Measurements from ENCODE around the gene RABGAP1L.
A peak's percentile ranks its signal among the peaks of the same experiment; 100 is the strongest.
"Not testable (repeated sequence)": the region's sequence is repeated elsewhere in the genome, so short reads cannot be mapped to it uniquely, and the experiment has no call there.

The RABGAP1L gene

DNA sequence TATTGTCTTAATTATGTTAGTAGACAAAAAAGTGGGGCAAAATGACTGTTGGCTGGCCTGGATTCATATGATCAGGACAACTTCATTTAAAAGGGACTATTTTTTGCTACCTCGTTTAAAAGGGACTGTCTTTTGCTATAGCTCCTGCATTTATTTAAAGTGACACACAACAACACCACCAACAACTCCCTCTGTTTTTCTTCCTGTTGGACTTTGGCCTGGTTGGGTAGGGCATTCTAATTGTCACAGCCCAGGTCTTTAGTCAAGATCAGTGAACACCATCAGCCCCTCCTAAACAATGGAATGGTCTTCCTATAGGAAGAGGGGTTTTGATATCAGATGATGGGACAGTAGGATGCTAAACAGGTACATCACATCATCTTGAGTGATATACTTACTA lies 530.2 kb downstream of the RABGAP1L start:
- CTCF ChIA-PET = no interaction called here
- no peaks in the 10 kb centered on the region for H3K4me1 ChIP-seq (ENCODE audit: control insufficient read depth, insufficient read depth, low read length)
- H3K27ac ChIP-seq (ENCODE audit: extremely low read depth, low read depth, low read length) = no peak overlapping the region
- no peaks in the 10 kb centered on the region for H3K36me3 ChIP-seq (ENCODE audit: control insufficient read depth in 2 of 2, insufficient read depth in 1 of 2, low read length in 2 of 2)
- H3K4me3 ChIP-seq (ENCODE audit: low read depth, low read length) = no peak overlapping the region
- POLR2A ChIA-PET = no interaction called here
- H3K9me3 ChIP-seq (ENCODE audit: control insufficient read depth, insufficient read depth, low read depth, low read length) = no peaks in the 10 kb centered on the region
- TF ChIP-seq ZNF76 (tag by site-specific recombination; IDR thresholded peaks at IDR 0.05; ENCODE audit: borderline replicate concordance, low read depth) = no peak
- no peak for TF ChIP-seq ZNF843 (tag by site-specific recombination; IDR thresholded peaks at IDR 0.05)
- TF ChIP-seq OVOL3 (tag by site-specific recombination; IDR thresholded peaks at IDR 0.05) = no peak

- TF ChIP-seq ZNF514 (tag by site-specific recombination; IDR thresholded peaks at IDR 0.05) (no peak), ZNF211 (tag by site-specific recombination; IDR thresholded peaks at IDR 0.05; ENCODE audit: low read depth) (no peak), ZNF391 (tag by site-specific recombination; IDR thresholded peaks at IDR 0.05; ENCODE audit: borderline replicate concordance, low read depth) (no peak), ZNF221 (tag by site-specific recombination; IDR thresholded peaks at IDR 0.05; ENCODE audit: borderline replicate concordance) (no peak), ZNF184 (tag by site-specific recombination; IDR thresholded peaks at IDR 0.05) (no peak), ZNF426 (tag by site-specific recombination; IDR thresholded peaks at IDR 0.05) (no peak), RBAK (tag by site-specific recombination; IDR thresholded peaks at IDR 0.05) (no peak)
- TF ChIP-seq, protein P1, sequence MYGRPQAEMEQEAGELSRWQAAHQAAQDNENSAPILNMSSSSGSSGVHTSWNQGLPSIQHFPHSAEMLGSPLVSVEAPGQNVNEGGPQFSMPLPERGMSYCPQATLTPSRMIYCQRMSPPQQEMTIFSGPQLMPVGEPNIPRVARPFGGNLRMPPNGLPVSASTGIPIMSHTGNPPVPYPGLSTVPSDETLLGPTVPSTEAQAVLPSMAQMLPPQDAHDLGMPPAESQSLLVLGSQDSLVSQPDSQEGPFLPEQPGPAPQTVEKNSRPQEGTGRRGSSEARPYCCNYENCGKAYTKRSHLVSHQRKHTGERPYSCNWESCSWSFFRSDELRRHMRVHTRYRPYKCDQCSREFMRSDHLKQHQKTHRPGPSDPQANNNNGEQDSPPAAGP (tag by site-specific recombination; IDR thresholded peaks at IDR 0.05) = no peak
- Histone ChIP-seq H3K9me3 (ENCODE audit: control insufficient read depth, insufficient read depth, low read depth, low read length) (no peaks in the 10 kb centered on the region), H3K27ac (ENCODE audit: extremely low read depth, low read depth, low read length) (no peak overlapping the region), H3K4me1 (ENCODE audit: control insufficient read depth, insufficient read depth, low read length) (no peaks in the 10 kb centered on the region), H3K36me3 (ENCODE audit: control insufficient read depth in 2 of 2, insufficient read depth in 1 of 2, low read length in 2 of 2) (no peaks in the 10 kb centered on the region), H3K4me3 (ENCODE audit: low read depth, low read length) (no peak overlapping the region)
- CTCF ChIA-PET = interaction anchor here (0.6 to 0.7 kb wide), 2 partner anchors 164 to 191 kb away, joined by 3 to 6 read pairs; no protein-coding TSS in a partner anchor
- POLR2A ChIA-PET = no interaction called here
Measured at GRCh38 chr1:174690266-174690665, 530.9 kb downstream of the RABGAP1L start.

DNA sequence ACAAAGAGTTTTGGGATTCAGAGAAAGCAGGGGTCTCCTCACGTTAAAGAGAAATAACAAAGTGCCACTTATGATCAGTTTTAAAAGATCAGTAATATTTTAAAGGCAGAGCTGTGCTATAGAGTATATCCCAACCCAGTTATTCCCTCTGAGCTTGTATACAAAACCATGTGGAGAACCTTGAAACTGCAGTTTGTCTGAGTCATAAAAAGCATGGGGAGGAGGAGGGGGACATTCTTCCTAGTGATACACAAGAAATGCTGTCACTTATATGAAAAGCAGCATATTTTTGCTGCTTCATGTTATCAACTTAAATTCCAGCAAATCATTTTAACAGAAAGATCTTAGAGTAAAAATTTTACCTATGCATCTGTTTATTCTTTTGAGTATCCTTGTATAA lies 533.0 kb downstream of the RABGAP1L start:
- no peaks in the 10 kb centered on the region for H3K36me3 ChIP-seq (ENCODE audit: control insufficient read depth in 2 of 2, insufficient read depth in 1 of 2, low read length in 2 of 2)
- H3K9me3 ChIP-seq (ENCODE audit: control insufficient read depth, insufficient read depth, low read depth, low read length) = no peaks in the 10 kb centered on the region
- H3K4me1 ChIP-seq (ENCODE audit: control insufficient read depth, insufficient read depth, low read length) = no peaks in the 10 kb centered on the region
- no peak overlapping the region for H3K27ac ChIP-seq (ENCODE audit: extremely low read depth, low read depth, low read length)
- no peak for TF ChIP-seq ZNF114 (tag by site-specific recombination; IDR thresholded peaks at IDR 0.05)
- no peak for TF ChIP-seq ZBTB17 (tag by site-specific recombination; IDR thresholded peaks at IDR 0.05)
- TF ChIP-seq ZNF660 (tag by site-specific recombination; IDR thresholded peaks at IDR 0.05) = no peak
- peak; percentile 91 for TF ChIP-seq PRDM4 (tag by site-specific recombination; IDR thresholded peaks at IDR 0.05)
- TF ChIP-seq GLIS2 (tag by site-specific recombination; IDR thresholded peaks at IDR 0.05) = no peak
- CTCF ChIA-PET = interaction anchor here (0.6 to 0.7 kb wide), 3 partner anchors 76 to 429 kb away, joined by 3 to 5 read pairs (median 3); no protein-coding TSS in a partner anchor
- POLR2A ChIA-PET = no interaction called here
- H3K4me3 ChIP-seq (ENCODE audit: low read depth, low read length) = no peak overlapping the region

DNA sequence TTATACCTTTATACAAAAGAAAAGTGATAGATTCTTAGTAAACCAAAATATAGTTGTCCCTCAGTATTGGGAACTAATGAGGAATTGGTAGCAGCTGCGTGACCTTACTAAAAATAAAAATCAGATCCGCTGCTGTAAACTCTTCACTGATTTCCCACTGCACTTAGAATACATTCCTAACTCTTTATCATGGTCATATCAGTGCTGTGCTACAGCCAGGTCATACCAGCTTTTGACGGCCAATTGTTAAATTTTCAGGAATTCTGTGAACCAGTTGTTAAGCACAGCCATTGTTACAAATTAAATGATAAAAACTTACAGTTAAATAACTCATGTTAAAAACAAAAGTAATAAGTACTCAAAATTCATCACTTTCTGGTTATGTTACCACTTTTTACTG lies 533.8 kb downstream of the RABGAP1L start:
- POLR2A ChIA-PET = no interaction called here
- Histone ChIP-seq H3K27ac (ENCODE audit: extremely low read depth, low read depth, low read length) (no peak overlapping the region), H3K36me3 (ENCODE audit: control insufficient read depth in 2 of 2, insufficient read depth in 1 of 2, low read length in 2 of 2) (no peaks in the 10 kb centered on the region), H3K4me3 (ENCODE audit: low read depth, low read length) (no peak overlapping the region), H3K9me3 (ENCODE audit: control insufficient read depth, insufficient read depth, low read depth, low read length) (no peaks in the 10 kb centered on the region), H3K4me1 (ENCODE audit: control insufficient read depth, insufficient read depth, low read length) (no peaks in the 10 kb centered on the region)
- CTCF ChIA-PET = no interaction called here
- TF ChIP-seq ZNF416 (tag by site-specific recombination; IDR thresholded peaks at IDR 0.05) = no peak
- TF ChIP-seq ZFP69B (tag by site-specific recombination; IDR thresholded peaks at IDR 0.05) = no peak
- no peak for TF ChIP-seq BCL11A (tag by site-specific recombination; IDR thresholded peaks at IDR 0.05; ENCODE audit: low read depth)
- TF ChIP-seq ZSCAN30 (tag by site-specific recombination; IDR thresholded peaks at IDR 0.05) = no peak
- TF ChIP-seq ZSCAN23 (tag by site-specific recombination; IDR thresholded peaks at IDR 0.05) = no peak
- no peak for TF ChIP-seq ZNF792 (tag by site-specific recombination; IDR thresholded peaks at IDR 0.05)

GRCh38 chr1:174693539-174693938 lies 534.2 kb downstream of the RABGAP1L start:
- H3K9me3 ChIP-seq (ENCODE audit: control insufficient read depth, insufficient read depth, low read depth, low read length); CTCF ChIA-PET; H3K27ac ChIP-seq (ENCODE audit: extremely low read depth, low read depth, low read length); H3K4me1 ChIP-seq (ENCODE audit: control insufficient read depth, insufficient read depth, low read length); H3K36me3 ChIP-seq (ENCODE audit: control insufficient read depth in 2 of 2, insufficient read depth in 1 of 2, low read length in 2 of 2); POLR2A ChIA-PET; H3K4me3 ChIP-seq (ENCODE audit: low read depth, low read length): not testable (repeated sequence)

Measured in HEK293 (cell line).